Measurements from ENCODE around the gene ANKRD53.

DNA sequence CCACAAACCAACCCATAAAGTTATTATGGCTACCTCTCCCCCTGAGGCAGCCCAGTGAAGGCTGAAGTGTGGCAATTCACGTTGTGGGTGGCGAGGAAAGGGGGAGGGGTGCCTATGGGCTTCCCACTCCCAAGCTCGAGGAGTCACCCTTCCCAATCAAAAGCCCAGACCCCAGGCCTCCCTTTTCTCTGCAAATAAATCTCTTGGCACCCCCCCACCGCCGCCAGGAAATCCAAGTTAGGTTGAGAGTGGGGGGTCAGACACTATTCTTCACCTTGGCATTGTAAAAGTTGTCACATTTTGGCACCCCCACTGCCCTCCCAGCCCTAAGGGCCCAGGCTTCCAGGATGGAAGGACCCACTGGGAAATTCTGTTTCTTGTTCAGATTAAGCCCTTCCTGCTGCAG, 6.9 kb downstream of the ANKRD53 start:
- TF ChIP-seq, protein P1, sequence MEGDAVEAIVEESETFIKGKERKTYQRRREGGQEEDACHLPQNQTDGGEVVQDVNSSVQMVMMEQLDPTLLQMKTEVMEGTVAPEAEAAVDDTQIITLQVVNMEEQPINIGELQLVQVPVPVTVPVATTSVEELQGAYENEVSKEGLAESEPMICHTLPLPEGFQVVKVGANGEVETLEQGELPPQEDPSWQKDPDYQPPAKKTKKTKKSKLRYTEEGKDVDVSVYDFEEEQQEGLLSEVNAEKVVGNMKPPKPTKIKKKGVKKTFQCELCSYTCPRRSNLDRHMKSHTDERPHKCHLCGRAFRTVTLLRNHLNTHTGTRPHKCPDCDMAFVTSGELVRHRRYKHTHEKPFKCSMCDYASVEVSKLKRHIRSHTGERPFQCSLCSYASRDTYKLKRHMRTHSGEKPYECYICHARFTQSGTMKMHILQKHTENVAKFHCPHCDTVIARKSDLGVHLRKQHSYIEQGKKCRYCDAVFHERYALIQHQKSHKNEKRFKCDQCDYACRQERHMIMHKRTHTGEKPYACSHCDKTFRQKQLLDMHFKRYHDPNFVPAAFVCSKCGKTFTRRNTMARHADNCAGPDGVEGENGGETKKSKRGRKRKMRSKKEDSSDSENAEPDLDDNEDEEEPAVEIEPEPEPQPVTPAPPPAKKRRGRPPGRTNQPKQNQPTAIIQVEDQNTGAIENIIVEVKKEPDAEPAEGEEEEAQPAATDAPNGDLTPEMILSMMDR (IDR thresholded peaks at IDR 0.05): no peak
- no peak for TF ChIP-seq POLR2A (IDR thresholded peaks at IDR 0.05)

Measured in body of pancreas (tissue), 4 donors.